NT2/D1 (cell line): ENCODE measurements around the gene TCEAL2.
"Not testable (repeated sequence)": the region's sequence is repeated elsewhere in the genome, so short reads cannot be mapped to it uniquely, and the experiment has no call there.

Experiments used
- YY1 ChIP-seq: IDR thresholded peaks from 2 replicates; pipeline ENCODE4 v1.6.1; 2011; ENCODE audit not compliant: insufficient read length, insufficient read depth
- ZNF274 ChIP-seq: IDR thresholded peaks from 2 replicates; pipeline ENCODE4 v1.6.1; 2011; ENCODE audit warnings: mild to moderate bottlenecking, low read depth, low read length

DNA sequence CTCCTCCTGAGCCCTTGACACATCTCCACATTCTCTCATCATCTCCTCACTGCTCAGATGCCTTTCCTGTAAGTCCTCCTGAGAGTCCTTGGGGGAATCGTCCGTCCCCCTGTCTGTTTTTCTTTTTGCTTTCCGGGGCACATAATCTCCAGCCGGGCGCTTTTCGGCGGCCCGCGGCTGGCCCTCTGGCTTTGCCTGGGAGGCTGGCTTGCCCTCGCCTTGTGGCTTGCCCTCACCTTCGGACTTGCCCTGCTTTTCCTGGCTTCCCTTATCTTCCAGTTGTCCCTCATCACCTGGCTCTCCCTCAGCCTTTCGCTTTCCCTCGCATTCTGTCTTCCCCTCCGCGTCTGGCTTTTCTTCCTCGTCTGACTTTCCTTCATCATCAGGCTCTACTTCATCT, 15.4 kb downstream of the TCEAL2 start:
- not testable (repeated sequence) for TF ChIP-seq YY1, ZNF274
